GM21381 (cell line): ENCODE results near the gene PIRT.

Source experiments
- ATAC-seq: cut with Tn5 transposase; IDR thresholded peaks from one replicate; pipeline ENCODE4 v1.9.1; 2021; ENCODE audit warnings: mild to moderate bottlenecking, moderate library complexity; ENCODE audit not compliant: unreplicated experiment

Gene PIRT

DNA sequence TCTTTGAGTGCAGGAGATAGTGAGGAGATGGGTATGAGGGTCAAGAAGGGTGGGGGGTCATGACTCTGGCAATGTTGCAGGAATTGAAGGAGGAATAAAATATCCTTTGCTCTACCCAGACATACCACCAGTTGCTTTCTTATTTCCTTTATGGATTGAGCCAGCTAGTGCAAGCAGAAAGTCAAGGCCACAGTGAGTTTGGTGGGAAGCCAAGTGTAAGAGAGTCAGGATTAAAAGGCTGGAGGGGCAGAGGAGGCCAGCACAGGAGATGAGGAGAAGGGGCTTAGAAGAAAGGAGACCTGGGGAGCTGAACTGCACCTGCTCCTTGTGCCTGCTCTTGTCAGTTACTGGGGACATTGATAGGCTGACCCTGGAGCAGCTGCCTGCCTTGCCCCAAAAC, 16.1 kb downstream of the PIRT start:
- no peak for ATAC-seq

DNA sequence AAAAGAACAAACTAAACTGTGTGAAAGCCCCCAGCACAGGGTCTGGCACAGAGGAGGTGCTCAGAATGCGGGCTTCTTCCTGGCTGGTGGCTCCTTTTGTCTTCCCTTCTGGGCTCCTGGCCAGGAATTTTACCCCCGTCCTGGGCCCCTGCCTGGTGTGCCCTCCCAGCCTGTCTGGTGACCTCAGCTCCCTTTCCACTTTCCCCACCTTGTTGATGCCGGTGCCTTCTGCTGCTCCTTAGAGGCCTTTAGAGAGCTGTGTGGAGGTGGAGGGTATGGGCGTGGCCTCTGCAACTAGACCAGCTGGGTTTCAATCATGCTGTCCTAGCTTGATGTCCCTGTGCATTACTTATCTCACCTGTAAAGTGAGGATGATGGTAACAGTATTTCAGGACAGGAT, 16.8 kb downstream of the PIRT start:
- ATAC-seq: no peak

DNA sequence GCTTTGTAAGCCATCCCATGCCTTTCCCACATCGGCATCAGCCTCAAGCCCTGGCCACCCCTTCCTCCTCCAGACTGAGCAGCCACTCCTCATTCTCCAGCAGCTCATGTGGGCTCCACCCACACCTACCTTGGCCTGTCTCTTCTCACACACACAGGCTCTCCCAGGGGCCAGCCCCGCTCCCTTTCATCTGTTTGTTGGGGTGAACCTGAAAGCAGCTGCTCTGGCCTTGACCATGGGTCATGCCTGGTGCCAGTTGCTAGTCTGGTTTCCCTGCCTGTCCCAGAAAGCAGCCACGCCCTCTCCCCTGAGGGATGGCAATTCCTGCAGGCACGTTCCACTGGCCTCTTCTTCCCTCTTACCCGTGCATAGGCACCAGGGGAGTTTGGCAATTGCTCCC, 22.6 kb downstream of the PIRT start:
- ATAC-seq: no peak

DNA sequence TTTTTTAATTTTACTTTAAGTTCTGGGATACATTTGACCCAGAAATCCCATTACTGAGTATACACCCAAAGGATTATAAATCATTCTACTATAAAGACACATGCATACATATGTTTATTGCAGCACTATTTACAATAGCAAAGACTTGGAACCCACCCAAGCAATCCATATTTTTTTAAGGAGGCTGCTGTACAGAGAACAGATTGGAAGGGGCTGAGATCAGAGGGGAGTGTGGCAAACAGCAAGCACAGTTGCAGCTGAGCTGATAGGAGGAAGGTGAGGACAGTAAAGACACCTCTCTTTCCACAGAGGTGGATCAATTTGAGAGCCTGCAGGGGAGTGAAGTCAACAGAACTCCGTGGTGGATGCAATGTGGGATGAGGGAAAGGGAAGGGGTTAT, 23.8 kb downstream of the PIRT start:
- ATAC-seq: no peak

DNA sequence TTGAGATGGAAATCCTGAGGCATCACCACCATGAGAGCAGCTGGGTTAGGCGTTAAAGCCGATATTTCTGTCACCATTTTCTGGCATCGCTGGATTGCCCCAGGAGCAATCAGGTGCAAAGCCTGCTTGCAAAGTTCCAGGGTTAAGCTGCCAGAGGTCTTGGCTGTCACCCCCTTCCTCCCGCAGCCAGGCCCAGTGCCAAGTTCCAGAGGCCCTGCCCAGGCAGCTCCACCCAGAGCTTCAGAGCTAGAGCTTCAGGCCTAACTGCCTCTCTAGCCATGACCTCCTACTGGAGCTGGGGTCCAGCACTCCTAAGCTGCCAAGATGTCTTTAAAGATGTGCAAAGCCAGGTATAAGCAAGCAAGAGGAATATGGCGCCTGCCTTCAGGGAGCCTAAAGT, 25.2 kb downstream of the PIRT start:
- ATAC-seq: no peak

DNA sequence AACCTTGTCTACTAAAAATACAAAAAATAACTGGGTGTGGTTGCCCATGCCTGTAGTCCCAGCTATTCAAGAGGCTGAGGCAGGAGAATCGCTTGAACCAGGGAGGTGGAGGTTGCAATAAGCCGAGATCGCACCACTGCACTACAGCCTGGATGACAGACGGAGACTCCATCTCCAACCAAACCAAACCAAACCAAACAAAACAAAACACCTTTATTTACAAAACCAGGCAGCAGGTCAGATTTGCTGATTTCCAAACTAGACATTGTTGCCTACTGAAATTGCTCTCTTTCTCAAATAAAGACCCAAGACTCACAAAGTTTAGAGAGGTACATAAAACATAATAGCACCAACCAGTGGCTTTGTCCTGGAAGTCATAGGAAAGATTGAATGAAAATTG, 28.3 kb downstream of the PIRT start:
- no peak for ATAC-seq

DNA sequence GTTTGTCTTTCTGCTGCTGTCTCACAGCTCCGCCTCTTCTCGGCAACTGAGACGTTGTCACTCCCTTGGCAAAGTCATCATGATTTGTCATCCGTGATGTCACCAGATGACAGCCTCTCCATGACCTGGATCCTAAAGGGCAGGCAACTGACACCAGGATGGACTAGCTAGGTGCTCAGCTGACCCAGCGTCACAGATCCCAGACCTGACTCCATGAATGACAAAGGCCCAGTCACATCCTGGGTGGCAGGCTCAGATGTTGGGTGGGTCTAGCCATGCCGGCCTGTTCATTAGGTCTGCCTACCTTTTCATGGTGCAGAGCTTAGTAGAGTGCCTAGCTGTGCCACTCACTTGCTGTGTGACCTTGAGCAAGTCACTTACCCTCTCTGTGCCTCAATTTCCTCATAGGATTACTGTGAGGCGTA, 30.2 kb downstream of the PIRT start:
- no peak for ATAC-seq

DNA sequence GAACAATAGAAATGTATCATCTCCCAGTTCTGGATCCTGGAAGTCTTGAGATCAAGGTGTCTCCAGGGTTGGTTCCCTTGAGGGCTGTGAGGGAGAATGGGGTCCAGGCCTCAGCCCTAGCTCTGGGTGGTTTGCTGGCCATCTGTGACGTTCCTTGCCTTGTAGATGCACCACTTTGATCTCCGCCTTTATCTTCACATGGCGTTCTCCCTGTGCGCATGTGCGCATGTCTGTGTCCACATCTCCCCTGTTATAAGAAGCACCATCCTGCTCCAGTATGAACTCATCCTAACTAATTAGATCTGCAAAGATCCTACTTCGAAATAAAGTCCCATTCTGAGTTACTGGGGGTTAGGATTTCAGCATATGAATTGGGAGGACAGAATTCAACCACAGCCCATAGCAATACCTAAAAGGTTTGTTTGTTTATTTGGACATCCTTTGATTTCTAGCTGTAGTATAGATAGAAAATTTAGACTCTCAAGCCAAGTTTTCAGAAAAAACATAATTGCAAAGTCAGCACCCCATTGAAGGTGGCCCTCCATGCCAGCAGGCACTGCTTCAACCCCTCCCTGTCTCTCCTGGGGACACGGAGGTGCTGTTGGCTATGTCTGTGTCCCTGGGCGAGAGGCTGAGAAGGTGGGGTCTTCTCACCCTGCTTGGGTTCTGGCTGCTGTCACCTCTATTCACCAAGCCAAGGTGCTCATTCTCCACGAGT, 31.2 kb downstream of the PIRT start:
- no peak for ATAC-seq

DNA sequence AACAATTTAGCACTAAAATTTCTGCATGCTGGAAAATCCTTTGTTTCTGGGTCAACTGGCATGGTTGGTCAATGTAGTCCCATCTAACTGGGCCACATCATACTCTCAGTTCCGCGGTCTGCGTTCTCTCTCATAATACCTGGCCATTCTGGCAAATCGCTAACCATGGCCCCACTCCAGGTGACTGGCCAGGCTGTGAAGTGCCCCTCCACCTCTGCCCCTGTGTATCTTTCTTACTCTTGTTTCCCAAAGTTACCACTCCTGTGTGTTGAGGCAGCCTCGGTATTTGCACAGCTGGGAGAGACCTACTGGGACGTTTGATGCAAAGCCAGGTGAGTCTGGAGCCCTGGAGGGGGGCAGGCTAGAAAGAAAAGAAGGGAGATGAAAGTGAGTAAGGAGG, 32.0 kb downstream of the PIRT start:
- ATAC-seq: no peak

DNA sequence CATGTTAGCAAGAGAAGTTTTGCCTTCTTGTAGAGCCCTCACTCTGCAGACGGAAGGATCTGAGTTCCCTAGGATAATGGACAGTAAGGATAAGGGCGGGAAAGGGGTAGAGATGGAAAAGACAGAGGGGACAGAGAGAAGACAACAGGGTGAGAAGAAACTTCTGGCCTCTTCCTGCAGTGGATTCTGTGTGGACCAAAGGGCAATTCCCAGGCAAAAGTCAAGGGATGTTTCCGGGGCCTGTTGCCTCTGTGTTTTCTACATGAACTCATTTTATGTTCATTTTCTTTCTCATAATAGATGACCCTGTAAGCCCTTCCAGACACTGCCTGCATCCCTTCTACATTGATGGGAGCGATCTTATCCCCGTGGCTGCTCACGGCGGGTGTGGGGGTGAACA, 33.3 kb downstream of the PIRT start:
- ATAC-seq: no peak

DNA sequence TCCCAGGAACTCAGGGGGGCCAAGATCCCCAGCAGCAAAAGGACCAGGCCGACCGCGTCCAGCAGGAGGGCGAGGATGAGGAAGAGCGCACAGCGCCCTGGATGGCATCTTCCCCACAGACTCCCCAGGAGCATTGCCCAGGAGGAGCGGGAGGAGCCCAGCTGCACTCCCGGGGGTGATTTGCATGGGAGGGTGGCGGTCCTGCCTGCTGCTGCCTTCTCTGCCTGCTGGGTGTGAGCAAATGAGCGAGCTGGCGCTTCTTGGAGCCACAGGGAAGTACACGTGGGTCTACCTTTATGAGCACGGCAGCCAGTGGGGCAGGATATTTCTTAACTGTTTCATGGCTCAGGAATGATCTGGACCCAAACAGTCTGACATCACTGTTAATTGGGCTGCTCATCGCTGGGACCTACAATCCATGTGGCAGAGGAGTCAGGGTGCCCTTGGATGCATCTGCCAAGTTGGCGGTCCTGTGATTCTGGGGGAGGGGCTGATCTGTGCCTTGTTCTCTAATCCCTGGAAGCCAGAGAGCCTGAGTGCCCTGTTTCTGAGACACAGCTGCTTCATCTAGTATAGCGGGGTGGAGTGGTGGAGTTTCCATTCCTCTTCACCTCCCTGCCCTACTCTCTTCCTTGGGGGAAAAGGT, 33.9 kb downstream of the PIRT start, which contains the start of gene TMEM238L:
TSS of gene TMEM238L (minus strand) at position 270 of the 646 bp plus-strand sequence. CDS start at position 134, 136 bp downstream.
- no peak for ATAC-seq

DNA sequence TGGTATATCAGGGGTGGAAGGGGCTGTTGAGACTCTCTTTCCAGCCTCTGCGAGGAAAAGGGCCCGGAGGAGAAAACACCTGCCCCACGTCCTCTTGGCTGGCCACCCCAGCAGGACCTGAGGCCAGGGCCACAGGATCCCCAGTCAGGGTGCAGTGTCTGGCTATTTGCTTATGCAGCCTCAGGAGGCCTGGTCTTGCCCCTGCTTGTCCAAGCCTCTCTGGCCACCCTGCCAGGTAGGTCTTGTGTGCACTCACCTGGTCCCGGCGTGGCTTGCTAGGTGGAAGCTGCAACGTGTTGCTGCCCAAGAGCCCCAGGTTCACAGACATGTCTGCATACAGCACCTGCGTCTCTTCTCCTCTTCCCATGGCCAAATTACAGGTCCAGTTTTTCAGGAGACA, 34.5 kb downstream of the PIRT start:
- no peak for ATAC-seq

DNA sequence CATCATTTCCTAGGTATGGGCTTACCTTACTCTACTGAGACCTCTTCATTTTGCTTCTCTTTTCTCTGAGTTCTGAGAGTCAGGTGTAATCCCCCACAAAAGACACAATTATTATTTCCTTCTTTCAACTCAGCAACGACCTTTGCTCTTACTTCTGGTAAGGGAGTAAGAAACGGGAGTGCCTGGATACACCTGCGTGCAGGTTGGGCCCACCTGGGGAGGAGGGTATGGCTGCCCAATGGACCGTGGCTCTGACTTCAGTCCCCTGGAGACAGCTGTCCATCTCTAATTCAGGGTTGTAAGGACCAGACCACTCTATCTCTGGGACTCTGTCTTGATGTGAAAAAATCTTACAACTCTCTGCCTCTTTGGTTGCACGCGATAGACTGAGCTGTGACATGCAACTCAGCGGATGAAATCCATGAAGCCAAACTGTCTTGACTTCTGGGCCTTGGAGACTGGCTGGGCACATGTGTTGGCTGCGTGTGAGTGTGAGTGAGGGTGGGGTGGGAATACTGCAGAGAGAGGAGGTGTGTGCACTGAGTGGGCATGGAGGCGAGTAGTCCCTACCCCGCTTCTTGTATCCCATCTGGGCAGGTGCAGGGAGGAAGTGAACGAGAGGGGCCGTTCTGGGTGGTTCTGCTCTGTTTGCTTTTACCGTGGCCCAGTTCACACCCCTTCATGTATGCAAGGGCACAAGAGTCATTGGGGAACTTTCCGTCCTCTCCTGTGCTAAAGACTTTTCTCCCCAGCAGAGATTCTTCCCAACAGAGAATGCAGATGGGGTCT, 35.2 kb downstream of the PIRT start:
- no peak for ATAC-seq

DNA sequence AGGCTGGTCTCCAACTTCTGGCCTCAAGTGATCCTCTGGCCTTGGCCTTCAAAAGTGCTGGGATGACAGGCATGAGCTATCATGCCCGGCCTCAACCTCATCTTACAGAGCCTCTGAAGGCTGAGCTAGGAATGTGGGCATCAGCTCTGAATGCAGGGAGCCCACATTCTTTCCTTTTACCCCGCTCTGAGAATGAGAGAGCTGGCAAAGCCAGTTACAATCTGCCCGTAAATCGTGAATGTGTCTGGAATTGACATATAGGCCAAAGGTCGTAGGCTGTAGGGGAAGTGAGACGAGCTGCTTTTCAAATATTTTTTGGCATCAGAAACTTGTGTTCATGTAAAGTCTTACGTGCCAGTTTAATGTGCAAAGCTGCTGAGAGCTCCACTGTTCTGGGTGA, 38.5 kb downstream of the PIRT start:
- no peak for ATAC-seq

DNA sequence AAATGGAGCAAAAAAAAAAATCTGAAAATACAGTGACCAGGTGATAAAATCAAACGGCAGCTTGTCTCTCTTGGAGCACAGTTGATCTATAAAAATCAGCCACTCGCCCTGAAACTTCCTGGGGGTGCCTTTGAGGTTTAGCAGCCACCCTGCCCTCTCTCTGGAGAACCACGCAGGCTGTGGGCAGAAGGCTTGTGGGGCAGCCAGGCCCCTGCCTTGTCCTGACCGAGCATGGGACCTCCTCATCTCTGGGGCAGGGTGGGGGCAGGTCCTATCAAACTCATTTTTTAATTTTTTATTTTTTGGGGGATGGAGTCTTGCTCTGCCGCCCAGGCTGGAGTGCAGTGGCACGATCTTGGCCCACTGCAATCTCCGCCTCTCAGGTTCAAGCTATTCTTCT, 39.0 kb downstream of the PIRT start:
- ATAC-seq: no peak

DNA sequence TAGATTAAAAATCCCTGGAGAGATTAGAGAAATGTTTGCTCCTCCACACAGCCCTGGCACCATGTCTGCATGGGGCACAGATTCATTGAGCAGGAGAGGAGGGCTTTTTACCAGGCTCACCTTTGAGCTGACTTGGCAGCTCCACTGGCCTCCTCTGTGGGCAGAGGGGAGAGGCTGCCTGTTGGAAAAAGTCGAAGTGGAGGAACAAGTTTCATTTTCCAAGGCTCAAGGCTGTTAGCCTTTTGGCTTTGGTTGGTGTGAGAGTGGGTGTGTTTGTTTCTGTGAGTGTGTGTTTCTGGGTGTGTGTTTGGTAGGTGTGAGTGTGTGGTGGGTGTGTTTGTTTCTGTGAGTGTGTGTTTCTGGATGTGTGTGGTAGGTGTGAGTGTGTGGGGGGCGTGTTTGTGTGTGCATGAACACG, 39.5 kb downstream of the PIRT start:
- ATAC-seq: no peak

DNA sequence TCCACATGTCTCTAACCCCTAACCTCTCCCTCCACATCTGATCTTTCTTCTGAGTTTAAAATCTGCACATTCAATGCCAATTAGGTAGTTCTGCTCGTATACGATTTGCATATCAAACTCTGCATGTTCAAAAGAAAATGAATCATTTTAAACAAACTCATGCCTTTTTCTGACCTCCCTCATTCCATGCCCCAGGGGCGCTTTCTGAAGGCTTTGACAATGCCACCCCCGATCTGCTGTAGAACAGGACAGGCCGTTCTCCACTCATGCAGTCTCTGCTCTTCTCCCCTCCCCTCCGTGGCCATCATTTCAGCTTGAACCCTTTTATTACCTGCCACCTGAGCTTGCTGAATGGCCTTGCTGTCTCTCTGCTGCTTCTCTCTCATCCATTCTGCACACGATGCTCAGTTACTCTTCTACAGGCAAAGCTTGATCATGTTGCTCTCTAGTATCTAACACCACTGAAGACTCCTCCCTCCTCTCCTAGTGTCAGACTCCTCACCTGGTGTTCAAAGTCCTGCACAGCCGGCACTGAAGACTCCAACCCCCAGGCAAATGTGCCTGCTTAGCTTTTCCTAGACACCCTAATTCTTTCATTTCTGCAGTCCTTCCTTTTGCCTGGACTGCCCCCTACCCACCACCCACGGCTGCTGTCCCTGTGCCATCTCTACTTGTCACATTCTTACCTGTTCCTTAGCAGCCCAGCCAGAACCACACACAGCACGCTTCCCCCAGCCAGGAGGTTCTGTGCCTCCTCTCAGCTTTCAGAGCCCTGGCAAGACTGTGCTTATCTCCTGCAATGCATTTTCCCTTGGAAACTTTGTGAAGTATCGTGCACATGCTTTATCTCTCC, 40.2 kb downstream of the PIRT start:
- ATAC-seq: no peak

DNA sequence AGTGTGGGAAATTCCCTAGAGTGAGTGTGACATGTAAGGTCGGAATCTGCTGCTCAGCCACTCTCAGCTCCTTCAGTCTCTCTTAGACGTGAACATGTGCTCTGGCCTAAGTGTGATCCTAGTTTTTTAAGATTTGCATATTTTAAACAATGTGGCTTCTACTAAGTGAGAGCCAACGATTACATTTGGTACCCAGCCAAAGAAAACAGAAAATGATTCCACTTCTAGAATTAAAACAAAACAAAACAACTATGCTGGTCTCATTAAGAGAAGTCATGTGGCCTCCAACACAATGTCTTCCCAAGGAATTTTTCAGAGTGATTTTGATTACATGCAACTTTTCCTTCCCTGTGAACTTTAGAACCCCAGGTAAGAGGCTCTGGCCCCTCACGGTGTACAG, 44.1 kb downstream of the PIRT start:
- no peak for ATAC-seq

DNA sequence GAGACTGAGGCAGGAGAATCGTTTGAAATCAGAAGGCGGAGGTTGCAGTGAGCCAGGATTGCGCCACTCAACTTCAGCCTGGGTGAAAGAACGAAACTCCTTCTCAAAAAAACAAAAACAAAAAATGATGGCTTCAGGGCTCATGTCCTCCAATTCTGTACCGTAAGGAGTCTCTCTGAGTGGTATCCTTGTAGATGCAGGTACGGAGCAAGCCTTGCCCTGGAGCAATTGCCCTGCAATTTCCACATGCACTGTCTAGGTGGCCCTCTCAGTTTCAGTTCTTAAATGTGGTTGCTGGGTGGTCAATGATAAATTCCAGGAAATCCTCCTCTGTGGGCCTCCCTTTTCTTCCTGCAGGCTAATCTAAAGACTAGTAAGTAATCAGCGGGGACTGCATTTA, 44.6 kb downstream of the PIRT start:
- no peak for ATAC-seq

DNA sequence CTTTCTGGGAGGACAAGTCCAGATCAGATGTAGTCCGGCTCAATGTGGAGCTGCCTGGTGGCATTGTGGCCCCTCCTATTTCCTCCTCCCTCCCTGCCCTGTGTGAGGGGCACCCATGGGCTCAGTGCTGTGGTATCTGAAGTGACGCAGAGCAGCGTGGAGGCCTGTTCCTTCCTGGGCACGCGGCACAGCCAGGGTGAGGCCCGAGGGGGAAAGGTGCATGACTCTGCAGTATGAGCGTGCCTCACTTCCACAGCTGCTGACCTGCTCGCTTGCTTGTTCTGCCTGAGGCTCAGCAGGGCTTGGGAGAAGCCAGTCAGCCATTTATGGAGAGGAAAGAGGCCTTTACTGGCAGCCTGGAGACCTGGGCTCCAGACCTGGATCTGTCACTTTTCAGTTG, 45.7 kb downstream of the PIRT start:
- ATAC-seq: no peak
